ENCODE data around the gene SOCS4.

Gene SOCS4

DNA sequence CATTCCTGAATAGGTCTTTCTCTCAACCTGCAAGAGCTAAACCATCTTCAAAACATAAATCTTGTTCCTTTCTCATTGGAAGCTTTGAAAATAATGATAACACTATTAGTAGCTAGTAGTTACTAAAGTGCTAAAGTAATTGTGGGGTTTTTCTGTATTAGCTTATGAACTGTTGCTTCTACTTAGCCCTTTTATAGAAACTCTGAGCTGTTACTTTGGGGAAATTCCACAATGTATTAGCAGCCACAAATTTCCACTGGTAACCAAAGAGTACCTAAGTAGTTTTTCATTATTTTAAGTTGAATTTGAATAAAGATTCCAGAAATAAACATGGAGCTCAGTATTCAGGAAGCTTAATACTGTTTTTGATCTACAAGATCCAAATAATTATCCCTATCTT, 18.1 kb downstream of the SOCS4 start:
- Histone ChIP-seq H3K4me1 (ENCODE audit: low read length) (no peaks in the 10 kb centered on the region), H3K79me2 (ENCODE audit: low read length) (peaks cover 5% of the 10 kb centered on the region; the same call in 1 of the 2 replicates), H2AFZ (ENCODE audit: low read depth, low read length) (no peak overlapping the region), H3K4me3 (ENCODE audit: low read length) (no peak overlapping the region), H3K36me3 (replicated peaks; ENCODE audit: low read depth, low read length) (peaks cover 13% of the 10 kb centered on the region), H3K9ac (ENCODE audit: low read length) (no peak overlapping the region), H4K20me1 (ENCODE audit: insufficient read depth, low read length) (no peaks in the 10 kb centered on the region), H3K4me2 (ENCODE audit: low read length) (no peak overlapping the region), H3K27ac (ENCODE audit: low read length) (no peak overlapping the region), H3K9me3 (ENCODE audit: insufficient read depth, low read length) (no peaks in the 10 kb centered on the region), H3K27me3 (ENCODE audit: low read depth, low read length) (no peaks in the 10 kb centered on the region)
- TF ChIP-seq CTCF (IDR thresholded peaks at IDR 0.05; ENCODE audit: low read depth, low read length) (no peak), EZH2phosphoT487 (IDR thresholded peaks at IDR 0.05; ENCODE audit: low read depth) (no peak)

DNA sequence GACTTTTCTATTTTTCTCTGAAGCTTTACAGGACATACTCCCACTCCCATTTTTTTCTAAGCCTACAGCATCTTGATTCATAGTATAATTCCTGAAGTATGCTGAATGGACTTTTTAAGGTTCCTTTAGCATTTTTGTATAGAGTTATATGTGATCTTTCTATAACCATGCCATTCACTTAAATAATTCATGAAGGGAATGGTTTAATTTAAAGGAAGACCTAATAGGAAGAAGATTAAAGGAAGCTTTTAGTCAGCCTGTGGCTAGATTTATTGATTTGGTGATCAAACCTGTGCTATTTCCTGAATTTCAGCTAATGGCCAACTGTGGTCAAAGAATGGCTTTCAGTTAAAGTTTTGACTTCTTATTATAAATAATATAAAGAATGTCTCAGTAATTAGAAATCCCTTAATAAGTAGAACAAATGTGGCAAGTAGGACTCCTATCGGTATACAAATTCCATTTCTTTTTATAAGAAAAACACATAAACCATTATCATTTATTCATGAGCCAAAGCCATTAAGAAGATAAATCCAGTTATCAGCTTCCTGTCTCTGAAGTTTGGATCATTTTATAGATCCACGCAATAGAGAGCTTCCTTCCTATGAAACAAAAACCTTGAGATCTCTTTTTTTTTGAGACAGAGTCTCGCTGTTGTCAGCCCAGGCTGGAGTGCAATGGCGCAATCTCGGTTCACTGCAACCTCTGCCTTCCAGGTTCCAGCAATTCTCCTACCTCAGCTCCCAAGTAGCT, 20.4 kb downstream of the SOCS4 start:
- TF ChIP-seq EZH2phosphoT487 (IDR thresholded peaks at IDR 0.05; ENCODE audit: low read depth) (no peak), CTCF (IDR thresholded peaks at IDR 0.05; ENCODE audit: low read depth, low read length) (no peak)
- Histone ChIP-seq H3K27ac (ENCODE audit: low read length) (no peak overlapping the region), H3K27me3 (ENCODE audit: low read depth, low read length) (no peaks in the 10 kb centered on the region), H3K4me3 (ENCODE audit: low read length) (no peak overlapping the region), H3K4me1 (ENCODE audit: low read length) (peaks cover 4% of the 10 kb centered on the region), H3K9me3 (ENCODE audit: insufficient read depth, low read length) (no peaks in the 10 kb centered on the region), H3K4me2 (ENCODE audit: low read length) (no peak overlapping the region), H3K79me2 (ENCODE audit: low read length) (peaks cover 10% of the 10 kb centered on the region), H3K36me3 (replicated peaks; ENCODE audit: low read depth, low read length) (peaks cover 13% of the 10 kb centered on the region), H4K20me1 (ENCODE audit: insufficient read depth, low read length) (peaks cover 4% of the 10 kb centered on the region), H3K9ac (ENCODE audit: low read length) (no peak overlapping the region), H2AFZ (ENCODE audit: low read depth, low read length) (no peak overlapping the region)

DNA sequence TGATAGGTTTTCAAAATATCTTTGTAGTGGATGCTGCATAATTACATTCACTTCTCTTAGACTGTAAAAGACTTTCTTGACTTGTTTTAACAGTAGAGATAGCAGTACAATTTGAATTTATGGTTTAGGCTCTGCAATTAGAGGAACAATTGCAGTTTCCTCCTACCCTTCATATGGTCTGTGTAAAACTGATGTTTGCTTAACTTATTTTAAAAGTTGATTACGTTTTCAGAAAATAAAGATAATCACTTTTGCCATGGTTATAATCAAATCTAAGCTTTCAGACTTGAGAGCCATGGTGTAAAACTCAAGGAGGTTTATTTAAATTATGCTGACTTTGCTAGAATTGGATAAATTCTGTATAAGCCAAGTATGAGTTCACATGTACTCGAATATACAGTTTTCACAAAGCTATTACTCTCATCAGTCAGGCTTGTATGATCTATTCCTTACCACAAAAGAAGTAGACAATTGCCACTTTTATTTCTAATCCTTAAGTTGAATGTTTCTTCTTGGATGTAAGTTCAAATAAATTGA, 21.9 kb downstream of the SOCS4 start:
- no peak overlapping the region for H2AFZ ChIP-seq (ENCODE audit: low read depth, low read length)
- H3K4me2 ChIP-seq (ENCODE audit: low read length), result no peak overlapping the region
- peaks cover 25% of the 10 kb centered on the region for H3K79me2 ChIP-seq (ENCODE audit: low read length)
- no peaks in the 10 kb centered on the region for H3K27me3 ChIP-seq (ENCODE audit: low read depth, low read length)
- no peak overlapping the region for H3K4me3 ChIP-seq (ENCODE audit: low read length)
- peaks cover 13% of the 10 kb centered on the region for H3K36me3 ChIP-seq (replicated peaks; ENCODE audit: low read depth, low read length)
- H4K20me1 ChIP-seq (ENCODE audit: insufficient read depth, low read length), result peaks cover 18% of the 10 kb centered on the region
- H3K27ac ChIP-seq (ENCODE audit: low read length), result no peak overlapping the region
- H3K9me3 ChIP-seq (ENCODE audit: insufficient read depth, low read length), result no peaks in the 10 kb centered on the region
- TF ChIP-seq EZH2phosphoT487 (IDR thresholded peaks at IDR 0.05; ENCODE audit: low read depth) (no peak), CTCF (IDR thresholded peaks at IDR 0.05; ENCODE audit: low read depth, low read length) (no peak)
- H3K4me1 ChIP-seq (ENCODE audit: low read length), result peaks cover 14% of the 10 kb centered on the region
- no peak overlapping the region for H3K9ac ChIP-seq (ENCODE audit: low read length)

DNA sequence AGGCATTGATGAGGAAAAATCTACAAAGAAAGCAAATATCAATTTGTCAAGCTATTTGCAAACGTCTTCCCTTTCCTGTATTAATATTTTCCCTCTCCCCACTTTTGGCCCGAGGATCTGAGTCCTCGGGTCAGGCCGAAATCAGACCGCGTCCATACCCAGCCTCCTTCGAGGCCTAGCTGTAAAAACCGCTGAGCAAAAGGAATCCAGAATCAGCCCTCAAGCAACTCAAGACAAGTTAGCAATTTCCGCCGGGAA, 24.1 kb downstream of the SOCS4 start:
- no peaks in the 10 kb centered on the region for H3K9me3 ChIP-seq (ENCODE audit: insufficient read depth, low read length)
- H3K36me3 ChIP-seq (replicated peaks; ENCODE audit: low read depth, low read length), result peaks cover 23% of the 10 kb centered on the region
- H3K27ac ChIP-seq (ENCODE audit: low read length), result peak overlapping the region; percentile 45
- peaks cover 46% of the 10 kb centered on the region for H3K79me2 ChIP-seq (ENCODE audit: low read length)
- no peak for TF ChIP-seq EZH2phosphoT487 (IDR thresholded peaks at IDR 0.05; ENCODE audit: low read depth)
- H2AFZ ChIP-seq (ENCODE audit: low read depth, low read length), result peak overlapping the region; percentile 85
- peak overlapping the region; percentile 94 for H3K4me3 ChIP-seq (ENCODE audit: low read length)
- H3K4me1 ChIP-seq (ENCODE audit: low read length), result peaks cover 14% of the 10 kb centered on the region
- H3K27me3 ChIP-seq (ENCODE audit: low read depth, low read length), result no peaks in the 10 kb centered on the region
- H4K20me1 ChIP-seq (ENCODE audit: insufficient read depth, low read length), result peaks cover 39% of the 10 kb centered on the region
- H3K4me2 ChIP-seq (ENCODE audit: low read length), result peak overlapping the region; percentile 84
- peak overlapping the region; percentile 71 for H3K9ac ChIP-seq (ENCODE audit: low read length)

Measured in OCI-LY3 (cell line).